ENCODE data around the gene DNAH5. TPM values are rescaled to one million over a fixed set of nuclear protein-coding genes. Genes with fewer than 3 reads are reported as not detected.

DNAH5 gene
- total and polyA plus RNA-seq, 2 experiments from 2014 or later, result 0.56 to 0.97 TPM

GRCh38 chr5:13814301-13814700 is 130.2 kb downstream of the DNAH5 start:
- Histone ChIP-seq H2AFZ (no peak overlapping the region), H3K4me1 (ENCODE audit: insufficient read depth) (no peaks in the 10 kb centered on the region), H3K27ac (ENCODE audit: low read depth) (no peak overlapping the region), H3K4me2 (no peak overlapping the region), H3K9me2 (ENCODE audit: insufficient read depth) (0 out of 2 replicates have a peak, but pooled peaks cover 2% of the 10 kb centered on the region), H3K27me3 (ENCODE audit: insufficient read depth) (no peaks in the 10 kb centered on the region), H3K36me3 (ENCODE audit: insufficient read depth) (no peaks in the 10 kb centered on the region), H3K79me2 (replicated peaks; ENCODE audit: insufficient read depth) (no peaks in the 10 kb centered on the region), H3F3A (replicated peaks; ENCODE audit: low read depth) (no peaks in the 10 kb centered on the region), H3K4me3 (no peak overlapping the region), H4K20me1 (replicated peaks; ENCODE audit: insufficient read depth) (no peaks in the 10 kb centered on the region)
- no peak overlapping the region for H3K27ac Mint-ChIP-seq
- H3K27me3 Mint-ChIP-seq (ENCODE audit: insufficient read depth, low read depth, poor library complexity), result peaks cover 2% of the 10 kb centered on the region
- no peak for TF ChIP-seq JUNB (IDR thresholded peaks at IDR 0.05; ENCODE audit: unreplicated experiment)
- no peak for TF ChIP-seq EZH2phosphoT487 (IDR thresholded peaks at IDR 0.05; ENCODE audit: unreplicated experiment)
- TF ChIP-seq ETS1 (IDR thresholded peaks at IDR 0.05), result no peak
- no peak for TF ChIP-seq CTCF (conservative IDR thresholded peaks at IDR 0.05; ENCODE audit: low read depth in 2 of 2)
- no peak for TF ChIP-seq STAT1 (IDR thresholded peaks at IDR 0.05; ENCODE audit: unreplicated experiment)
- no peak for TF ChIP-seq CREB1 (CRISPR knock-in tag; IDR thresholded peaks at IDR 0.05; ENCODE audit: low read depth)
- TF ChIP-seq NANOG (IDR thresholded peaks at IDR 0.05; ENCODE audit: borderline replicate concordance), result no peak
- no peak for TF ChIP-seq ZNF114 (CRISPR knock-in tag; IDR thresholded peaks at IDR 0.05)
- TF ChIP-seq REST (IDR thresholded peaks at IDR 0.05; ENCODE audit: unreplicated experiment), result no peak
- no peak for TF ChIP-seq ZNF462 (CRISPR knock-in tag; IDR thresholded peaks at IDR 0.05)
- no peak for TF ChIP-seq ZNF331 (CRISPR knock-in tag; IDR thresholded peaks at IDR 0.05; ENCODE audit: low read depth)
- no peak for TF ChIP-seq POLR2AphosphoS5 (IDR thresholded peaks at IDR 0.05; ENCODE audit: low read depth)
- TF ChIP-seq EZH2 (IDR thresholded peaks at IDR 0.05; ENCODE audit: low read depth, unreplicated experiment), result no peak
- no peak overlapping the region for H3K4me3 Mint-ChIP-seq
- ATAC-seq (no peak), DNase-seq (ENCODE audit: low spot score) (no peak)
- no peaks in the 10 kb centered on the region for H3K9me3 Mint-ChIP-seq
- H3K4me1 Mint-ChIP-seq, result no peaks in the 10 kb centered on the region
- no peaks in the 10 kb centered on the region for H3K36me3 Mint-ChIP-seq (ENCODE audit: low read depth)

All from GM23338 (cell line).